ENCODE results near the gene NCF4. TPM values are rescaled to one million over a fixed set of nuclear protein-coding genes. Genes with fewer than 3 reads are reported as not detected.

NCF4 gene
- polyA plus RNA-seq, 3 donors from 2014 or later: 0.75 to 3.1 (median 3.0) TPM

Other genes starting within 250 kb of the NCF4 start
- not detected for gene CACNG2, start 157.3 kb upstream of the NCF4 start, polyA plus RNA-seq
- gene IFT27, start 84.9 kb upstream of the NCF4 start, polyA plus RNA-seq: 10 to 100 TPM; 11.5 to 18.1 (median 13.0) TPM
- not detected for gene PVALB, start 44.0 kb upstream of the NCF4 start, polyA plus RNA-seq
- gene CSF2RB, start 52.6 kb downstream of the NCF4 start, polyA plus RNA-seq: under 1 TPM in 2 of 3 donors, not detected in 1; 0.47 to 0.77 TPM
- gene TST, start 158.4 kb downstream of the NCF4 start, polyA plus RNA-seq: 10 to 100 TPM in 1 of 3 donors, 1 to 10 TPM in 2; 8.1 to 20.8 (median 8.4) TPM
- 10 to 100 TPM; 56.0 to 97.5 (median 59.7) TPM for gene MPST, start 158.7 kb downstream of the NCF4 start, polyA plus RNA-seq
- gene KCTD17, start 190.7 kb downstream of the NCF4 start, polyA plus RNA-seq: 10 to 100 TPM; 10.7 to 16.1 (median 14.3) TPM
- under 1 TPM in 2 of 3 donors, not detected in 1; 0.28 to 0.52 TPM for gene TMPRSS6, start 248.7 kb downstream of the NCF4 start, polyA plus RNA-seq

Data from immature natural killer cell (primary cell).